ENCODE results near the gene MUS81.

GRCh38 chr11:65915101-65915820, 55.0 kb downstream of the MUS81 start:
- TF ChIP-seq POLR2A (IDR thresholded peaks at IDR 0.05) (no peak), CTCF (IDR thresholded peaks at IDR 0.05) (no peak), EP300 (IDR thresholded peaks at IDR 0.05) (no peak)

Measured in tibial nerve (tissue), 4 donors.